Transverse colon (tissue), 3 donors: Measurements from ENCODE around the gene CNTFR.

Experiments
- CTCF ChIP-seq, 5 experiments: fragments of 200-600 bp in 3 of 5; fragments of 450-650 bp in 2 of 5; sonication (generic) in 3 of 5; IDR thresholded peaks; 1 replicate in 2 of 5; 2 replicates in 3 of 5; pipeline ENCODE4 v1.5.1; 2016 to 2017; ENCODE audit warnings: antibody characterized with exemption in 5 of 5, inconsistent platforms in 3 of 5, mild to moderate bottlenecking in 2 of 5, moderate library complexity in 1 of 5
- POLR2A ChIP-seq: fragments of 450-650 bp; IDR thresholded peaks from one replicate; pipeline ENCODE4 v1.6.1; 2016; ENCODE audit warnings: antibody characterized with exemption, mild to moderate bottlenecking, moderate library complexity

- TF ChIP-seq POLR2A (no peak), CTCF (IDR thresholded peaks at IDR 0.05) (no peak)
These were observed 4.7 kb upstream of the CNTFR start for GRCh38 chr9:34594177-34594576.
